NCI-H1048 (cell line): ENCODE results near the gene ARL9.

Experiments used
- DNase-seq: peaks from one replicate; lab custom pipeline; 2025; lab: John Stamatoyannopoulos, UW

Gene ARL9

DNA sequence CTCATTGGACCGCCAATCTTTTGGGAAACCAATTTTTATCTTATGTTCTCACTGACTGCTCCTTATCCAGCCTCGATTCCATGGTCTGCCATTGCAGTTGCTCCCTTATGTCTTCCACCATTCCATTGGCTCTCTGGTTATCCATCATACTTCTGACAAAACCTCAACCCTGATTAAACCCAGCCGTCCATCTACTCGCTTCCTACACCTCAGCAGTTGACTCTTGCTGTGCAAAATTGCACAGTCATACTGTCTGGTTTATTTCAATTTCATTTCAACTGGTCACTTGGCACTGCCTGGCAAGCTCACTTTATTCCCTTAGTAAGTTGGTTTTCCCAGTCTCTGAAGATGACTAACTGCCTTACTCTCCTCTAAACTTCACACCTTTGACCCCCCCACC, 26.2 kb downstream of the ARL9 start:
- no peak for DNase-seq

DNA sequence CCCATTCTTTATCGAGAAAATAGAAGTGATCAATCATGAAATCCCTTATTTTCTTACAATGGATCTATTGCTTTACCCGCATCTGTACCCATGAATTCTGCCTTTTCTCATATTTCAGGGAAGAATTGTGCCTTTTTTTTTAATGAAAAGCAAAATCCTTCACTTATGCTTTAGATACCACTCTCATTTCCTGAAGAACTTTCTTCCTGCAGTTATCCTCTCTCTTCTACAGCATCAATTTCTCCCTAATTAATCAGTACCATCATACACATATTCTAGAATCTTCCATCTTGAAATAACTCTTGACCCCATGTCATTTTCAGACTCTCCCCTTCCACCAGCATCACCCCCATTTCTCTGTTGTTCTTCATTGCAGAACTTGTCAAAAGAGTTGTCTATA, 26.6 kb downstream of the ARL9 start:
- no peak for DNase-seq

DNA sequence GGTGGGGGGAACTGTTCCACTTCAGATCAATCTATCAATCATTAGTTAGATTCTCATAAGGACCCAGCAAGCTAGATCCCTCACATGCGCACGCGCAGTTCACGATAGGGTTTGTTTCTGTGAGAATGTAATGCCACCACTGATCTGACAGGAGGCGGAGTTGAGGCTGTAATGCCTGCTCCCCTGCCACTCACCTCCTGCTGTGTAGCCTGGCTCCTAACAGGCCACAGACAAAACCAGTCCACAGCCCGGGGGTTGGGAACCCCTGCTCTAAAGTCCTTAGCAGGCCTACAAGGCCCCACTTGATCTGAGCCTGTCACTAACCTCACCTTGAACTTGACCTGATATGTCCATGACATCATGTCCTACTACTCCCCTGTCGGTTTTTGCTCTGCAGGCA, 30.3 kb downstream of the ARL9 start:
- DNase-seq: no peak

DNA sequence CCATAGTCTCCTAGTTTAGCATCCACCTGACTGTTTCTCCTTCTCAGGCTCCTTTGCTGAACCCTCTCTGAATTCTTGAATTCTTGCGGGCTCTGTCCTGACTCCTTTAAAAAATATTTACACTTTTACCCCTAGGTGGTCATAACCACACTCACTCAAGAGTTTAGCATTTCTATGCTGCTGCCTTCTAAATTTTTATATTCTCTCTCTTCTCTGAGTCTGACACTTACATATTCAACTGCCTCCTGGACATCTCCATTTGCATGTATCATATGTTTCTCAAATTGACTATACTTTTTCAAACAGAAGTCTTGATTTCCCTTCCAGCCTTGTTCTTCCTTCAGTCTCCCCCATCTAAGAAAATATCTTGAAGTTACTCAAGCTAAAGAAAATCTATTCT, 31.6 kb downstream of the ARL9 start:
- DNase-seq: no peak

DNA sequence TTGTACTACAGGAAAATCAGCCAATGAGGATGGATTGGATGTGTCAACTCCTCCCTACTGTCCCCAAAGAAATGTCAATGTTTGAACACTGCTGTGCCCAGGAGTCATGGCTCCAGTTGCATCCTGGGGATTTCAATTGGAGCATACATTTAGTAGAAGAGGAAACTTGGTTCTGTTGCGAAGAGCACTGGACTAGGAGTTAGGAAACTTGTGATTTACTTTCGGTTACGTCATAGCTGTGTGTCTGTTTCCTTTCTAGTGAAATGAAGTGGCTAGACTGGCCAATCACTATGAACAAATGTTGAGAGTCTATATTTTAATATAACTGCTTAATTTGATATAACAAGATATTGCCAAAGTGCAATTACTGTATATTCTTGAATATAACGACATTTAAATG, 35.2 kb downstream of the ARL9 start:
- DNase-seq: no peak

DNA sequence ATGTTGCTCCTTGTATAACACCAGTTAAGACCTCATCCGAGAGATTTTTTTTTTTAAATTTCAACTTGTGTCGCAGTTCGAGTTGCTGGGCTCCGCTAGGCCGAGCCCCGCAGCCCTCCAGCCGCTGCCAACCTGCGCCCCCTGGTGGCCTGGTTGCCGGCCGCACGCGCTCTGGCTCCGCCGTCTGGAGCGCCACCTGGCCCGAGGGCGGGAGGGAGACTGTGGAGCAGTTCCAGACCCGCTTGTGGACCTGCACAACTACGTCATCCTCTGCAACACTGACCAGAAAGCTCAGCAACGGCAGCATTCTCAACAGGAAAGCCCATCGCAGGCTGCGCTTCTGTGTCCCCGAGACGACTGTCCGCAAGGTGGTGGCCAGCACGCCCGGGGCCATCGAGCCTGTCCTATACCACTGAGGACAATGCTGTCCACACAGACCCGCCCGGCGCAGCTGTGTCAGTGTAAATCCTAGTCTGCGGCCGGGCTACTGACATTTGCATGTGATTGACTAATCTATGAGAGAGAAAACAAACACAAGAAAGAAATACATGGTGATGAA, 39.1 kb downstream of the ARL9 start:
- peak; percentile 59 for DNase-seq

DNA sequence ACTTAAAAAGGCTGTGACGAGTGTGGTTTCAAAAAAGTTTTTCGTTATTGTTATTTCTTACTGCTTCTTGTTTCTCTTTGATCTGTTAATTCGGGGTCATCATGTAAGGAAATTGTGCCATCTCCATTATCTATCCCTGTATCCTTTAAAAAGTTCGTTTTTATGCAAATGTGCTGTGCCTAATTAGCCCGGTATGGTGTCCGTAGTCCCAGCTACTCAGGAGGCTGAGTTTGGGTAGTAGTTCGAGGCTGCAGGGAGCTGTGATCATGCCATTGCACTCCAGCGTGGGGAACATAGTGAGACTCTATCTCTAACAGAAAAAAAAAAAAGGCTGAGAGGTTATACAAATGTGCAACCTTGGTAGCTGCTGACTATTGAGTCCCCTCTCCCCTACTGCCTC, 45.1 kb downstream of the ARL9 start:
- no peak for DNase-seq

DNA sequence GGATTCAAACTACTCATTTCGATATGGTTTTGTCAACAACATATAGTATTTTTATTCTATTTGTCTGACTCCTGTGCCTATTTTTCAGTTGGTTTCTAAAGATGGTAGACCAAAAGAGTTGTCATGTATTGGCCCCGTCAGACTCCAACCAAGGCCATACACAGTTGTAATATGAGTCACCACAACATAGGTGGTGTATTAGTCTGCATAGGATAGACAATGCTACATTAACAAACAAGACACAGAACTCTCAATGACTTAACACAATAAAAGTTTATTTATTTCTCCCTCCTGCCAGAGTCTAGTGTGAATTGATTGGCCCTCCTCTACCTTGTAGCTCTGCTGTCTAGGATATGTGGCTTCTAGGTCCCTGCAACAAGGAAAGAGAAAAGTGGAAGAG, 45.9 kb downstream of the ARL9 start:
- no peak for DNase-seq

DNA sequence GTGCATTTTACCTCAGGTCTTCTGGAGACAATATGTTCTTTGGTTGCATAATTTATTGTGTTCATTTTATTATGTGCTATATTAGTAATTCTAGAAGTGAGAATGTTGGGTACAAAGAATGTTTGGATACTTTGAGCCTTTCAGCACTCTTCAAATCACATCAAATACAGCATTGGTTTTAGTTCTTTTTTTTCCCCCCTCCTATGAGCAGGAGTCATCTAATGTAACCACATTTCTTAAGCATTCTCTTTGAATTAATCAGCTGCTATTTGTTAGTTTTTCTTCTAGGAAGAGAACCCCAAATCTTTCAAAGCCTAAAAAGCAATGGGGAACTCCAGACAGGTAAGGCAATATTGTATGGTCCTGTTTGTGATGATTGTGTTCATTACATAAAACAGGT, 46.7 kb downstream of the ARL9 start:
- no peak for DNase-seq

DNA sequence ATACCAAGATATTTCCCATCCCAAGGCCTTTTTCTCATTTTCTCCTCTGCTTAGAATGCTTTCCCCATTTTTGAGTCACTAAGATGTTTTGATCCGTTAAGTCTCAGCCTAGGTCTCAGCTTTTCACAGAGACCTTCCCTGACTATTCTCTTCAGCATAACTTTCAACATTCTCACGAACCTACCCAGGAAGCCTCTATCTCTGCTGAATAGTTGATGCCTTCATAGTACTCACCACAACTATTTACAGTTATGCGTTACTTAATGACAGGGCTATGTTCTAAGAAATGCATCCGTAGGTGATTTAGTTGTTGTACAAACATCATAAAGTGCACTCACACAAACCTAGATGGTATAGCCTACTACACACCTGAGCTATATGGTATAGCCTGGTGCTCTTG, 64.5 kb downstream of the ARL9 start:
- no peak for DNase-seq
